GM19351 (cell line): ENCODE results near the gene FLNC.

ENCODE experiments used
- ATAC-seq: cut with Tn5 transposase; IDR thresholded peaks from one replicate; pipeline ENCODE4 v1.9.1; 2021; ENCODE audit warnings: mild to moderate bottlenecking, moderate library complexity; ENCODE audit not compliant: unreplicated experiment

FLNC gene

GRCh38 chr7:128830231-128831177 is at the start of gene FLNC:
FLNC (plus strand) TSS chr7:128830406; CDS start chr7:128830638, 232 bp downstream.
- no peak for ATAC-seq

DNA sequence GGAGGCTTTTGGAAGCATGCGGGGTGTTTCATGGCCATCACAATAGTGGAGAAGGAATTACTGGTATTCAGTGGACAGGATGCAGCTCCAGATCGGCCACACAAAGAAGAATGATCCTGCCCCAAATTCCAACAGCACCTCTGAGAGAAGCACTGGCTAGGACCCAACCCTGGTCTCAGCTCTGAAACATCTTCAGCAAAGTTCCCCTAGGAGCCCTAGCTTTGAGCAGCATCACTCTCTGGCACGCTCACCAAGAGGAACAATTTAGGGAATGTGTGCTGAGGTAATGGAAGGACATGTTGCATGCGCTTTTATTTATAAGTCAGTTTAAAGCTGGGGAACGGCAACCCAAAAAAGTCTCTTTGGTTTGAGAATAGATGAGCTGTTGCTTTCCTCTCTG is 49.1 kb upstream of the FLNC start:
- ATAC-seq: no peak

GRCh38 chr7:128781851-128782250 is 48.4 kb upstream of the FLNC start:
- ATAC-seq: no peak

DNA sequence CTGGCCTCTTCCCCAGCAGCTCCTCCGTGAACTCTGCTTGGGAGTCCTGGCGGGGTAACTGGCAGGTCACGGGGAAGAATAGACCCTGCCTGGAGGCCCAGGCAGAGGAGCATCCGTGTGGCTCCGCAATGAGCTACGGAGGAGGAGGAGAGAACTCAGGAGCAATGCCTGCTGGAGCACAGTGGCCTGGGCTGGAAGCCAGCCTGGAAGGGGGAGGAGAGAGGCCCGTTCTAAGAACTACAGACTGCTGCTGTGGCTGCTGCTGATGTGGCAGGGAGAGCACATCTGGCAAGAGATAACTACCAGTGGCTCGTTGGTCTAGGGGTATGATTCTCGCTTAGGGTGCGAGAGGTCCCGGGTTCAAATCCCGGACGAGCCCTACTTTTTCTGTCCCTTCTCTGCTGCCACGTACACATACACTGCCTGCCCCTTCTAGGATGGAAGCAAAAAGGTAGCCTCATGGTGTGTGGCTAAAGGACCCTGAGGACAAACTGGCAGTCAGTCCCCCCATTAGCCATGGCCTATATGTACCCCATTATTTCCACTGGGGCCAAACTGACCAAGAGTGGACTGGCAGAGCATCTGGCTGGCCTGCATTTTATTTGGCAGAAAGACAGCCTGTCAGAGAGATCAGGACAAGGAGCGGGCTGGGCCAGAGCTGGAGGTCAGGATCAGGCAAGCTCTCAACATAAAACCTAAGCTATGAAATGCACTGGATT is 46.9 kb upstream of the FLNC start:
- ATAC-seq: no peak

- no peak for ATAC-seq
Observed at GRCh38 chr7:128785738-128786137, 44.5 kb upstream of the FLNC start.

DNA sequence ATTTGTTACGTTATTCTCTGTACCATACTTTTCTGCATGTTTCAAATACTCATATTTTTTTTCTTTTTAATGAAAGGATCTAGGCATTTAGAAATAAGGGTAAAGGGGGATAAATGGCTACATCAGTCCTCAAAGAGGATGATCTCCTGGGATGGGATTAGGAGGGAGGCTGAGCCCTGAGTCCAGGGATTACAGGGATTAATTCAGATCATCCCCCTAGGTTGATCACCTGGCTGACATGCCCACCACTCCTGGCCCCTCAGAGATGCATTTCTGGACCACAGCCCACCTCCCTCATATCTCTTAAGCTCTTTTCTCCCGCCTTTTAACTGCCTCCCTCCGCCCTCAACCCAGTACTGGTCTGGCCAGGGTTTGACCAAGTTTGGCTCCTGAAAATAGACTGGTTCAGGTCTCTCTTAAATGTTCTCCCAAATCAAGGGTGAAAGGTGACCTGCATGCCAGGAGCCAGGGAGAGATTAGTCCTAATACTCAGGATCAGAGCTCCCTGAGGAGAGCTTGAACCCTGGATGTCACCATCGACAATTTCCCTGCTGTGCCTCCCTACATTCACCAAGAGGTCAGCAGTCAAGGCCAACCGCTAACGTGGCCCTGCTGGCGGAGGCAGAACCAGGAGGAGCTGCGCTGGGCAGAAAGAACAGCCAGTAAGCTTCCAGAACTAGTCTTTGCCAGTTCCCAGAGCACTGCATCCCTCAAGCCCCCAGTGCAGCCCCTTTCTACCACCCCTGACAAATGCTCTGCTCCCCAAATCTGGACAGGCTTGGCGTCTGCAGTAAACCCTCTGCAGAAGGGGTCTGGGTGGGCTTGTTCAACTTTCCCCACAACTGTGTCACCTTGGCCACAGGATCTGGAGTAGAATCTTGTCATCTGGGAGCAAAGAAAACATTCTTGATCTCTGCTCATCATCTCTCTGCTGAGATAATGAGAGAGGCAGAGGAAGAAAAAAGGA is 41.5 kb upstream of the FLNC start:
- no peak for ATAC-seq

DNA sequence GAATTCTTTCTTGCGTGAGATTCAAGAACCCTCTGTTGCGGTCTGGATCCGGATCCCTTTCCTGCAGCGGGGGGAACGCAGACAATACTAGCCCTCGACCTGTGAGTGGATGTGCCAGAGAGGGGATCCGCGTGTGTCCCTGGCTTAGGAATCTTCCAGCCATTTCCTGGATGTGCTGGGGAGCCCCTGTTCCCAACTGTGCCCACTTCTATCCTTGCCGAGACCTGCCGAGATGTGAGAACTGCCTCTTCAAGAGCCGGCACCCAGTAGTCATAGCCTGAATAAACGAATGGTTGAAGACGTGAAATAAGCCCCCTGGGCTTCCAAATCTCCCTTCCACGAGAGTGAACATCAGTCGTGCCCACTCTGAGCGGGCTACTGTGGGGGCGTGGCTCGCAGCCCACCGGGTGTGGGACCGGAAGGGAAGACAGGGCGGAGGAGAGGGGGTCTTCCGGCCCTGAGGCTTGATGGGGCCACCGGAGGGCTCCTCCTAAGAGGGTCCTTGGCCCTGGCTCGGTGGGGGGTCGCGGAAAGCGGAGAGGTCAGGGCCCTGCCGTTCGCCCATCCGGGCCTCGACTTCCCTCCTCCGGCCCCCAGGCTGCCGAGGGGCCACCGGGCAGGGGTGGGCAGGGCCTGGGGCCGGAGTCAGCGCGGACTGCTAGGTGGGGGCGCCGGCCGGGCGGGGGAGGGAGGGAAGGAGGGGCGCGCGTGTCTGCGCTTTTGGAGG is 39.7 kb upstream of the FLNC start:
- no peak for ATAC-seq

- peak; percentile 80 for ATAC-seq
Observed at GRCh38 chr7:128791121-128791971, 38.9 kb upstream of the FLNC start, which contains the start of gene CCDC136. CCDC136 (plus strand) TSS chr7:128791968; CDS start chr7:128792412, 444 bp downstream.

- no peak for ATAC-seq
Observed at GRCh38 chr7:128791972-128792327, 38.3 kb upstream of the FLNC start.

DNA sequence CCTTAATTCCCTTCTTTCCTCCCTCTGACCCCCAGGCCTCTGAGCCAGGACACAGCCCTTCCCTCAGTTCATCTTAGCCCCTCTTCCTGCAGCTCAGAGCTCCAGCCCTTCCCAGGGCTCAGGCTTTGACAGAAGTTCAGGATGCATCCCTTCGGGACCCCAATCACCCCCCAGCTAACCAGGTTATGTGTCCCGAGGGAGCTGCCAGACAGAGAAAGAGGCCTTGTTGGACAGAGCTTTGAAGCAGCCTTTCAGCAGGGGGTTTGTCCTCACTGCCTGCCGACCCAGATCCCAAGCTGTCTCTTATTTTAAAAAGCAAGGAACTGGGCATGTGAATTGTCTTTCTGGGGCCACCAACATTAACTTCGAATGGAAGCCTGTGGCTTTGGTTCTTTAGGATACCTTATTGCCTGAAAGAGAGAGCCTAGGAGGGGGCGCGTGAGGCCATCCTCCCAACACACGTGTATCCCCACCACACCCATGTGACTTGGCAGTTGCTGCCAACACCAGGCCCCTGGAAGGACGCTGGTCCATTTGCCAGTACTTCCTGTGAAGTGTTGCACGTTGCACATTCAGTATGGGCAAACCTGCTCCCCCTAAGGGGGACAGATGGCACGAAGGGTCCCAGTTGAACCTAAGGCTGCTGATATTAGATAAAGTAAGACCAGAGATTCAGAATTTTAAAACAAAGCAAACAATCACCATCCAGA is 37.6 kb upstream of the FLNC start:
- ATAC-seq: no peak

GRCh38 chr7:128793181-128793547 is 37.0 kb upstream of the FLNC start:
- ATAC-seq: no peak

DNA sequence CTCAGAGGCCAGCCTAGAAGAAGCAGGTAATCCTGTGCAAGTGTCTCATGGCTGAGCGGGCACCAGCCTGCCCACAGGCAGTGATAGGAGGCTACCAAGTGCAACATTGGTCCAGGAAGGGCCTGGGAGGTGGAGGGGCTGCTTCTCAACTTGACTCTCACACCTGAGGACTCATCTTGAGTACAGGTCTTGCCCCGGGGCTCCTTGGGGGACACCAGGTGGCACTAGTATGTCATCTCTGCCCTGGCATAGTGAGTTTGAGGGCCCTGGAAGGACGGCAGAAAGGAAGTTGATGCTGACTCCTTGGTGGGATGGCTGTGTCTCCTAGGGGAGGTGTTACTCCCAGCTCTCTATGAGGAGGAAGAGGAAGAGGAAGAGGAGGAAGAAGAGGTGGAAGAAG is 36.2 kb upstream of the FLNC start:
- no peak for ATAC-seq

DNA sequence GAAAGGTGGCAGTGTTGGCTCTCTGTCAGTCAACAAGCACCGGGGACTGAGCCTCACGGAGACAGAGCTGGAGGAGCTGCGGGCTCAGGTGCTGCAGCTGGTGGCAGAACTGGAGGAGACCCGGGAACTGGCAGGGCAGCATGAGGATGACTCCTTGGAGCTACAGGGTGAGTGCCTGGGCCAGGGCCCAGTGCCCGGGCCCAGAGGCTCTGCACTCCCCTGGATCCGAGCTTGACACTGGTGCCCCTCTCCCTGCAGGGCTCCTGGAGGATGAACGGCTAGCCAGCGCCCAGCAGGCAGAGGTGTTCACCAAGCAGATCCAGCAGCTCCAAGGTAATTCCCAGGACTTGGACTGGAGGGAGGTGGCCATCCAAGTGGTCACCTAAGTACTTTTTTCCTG is 35.8 kb upstream of the FLNC start:
- ATAC-seq: no peak

DNA sequence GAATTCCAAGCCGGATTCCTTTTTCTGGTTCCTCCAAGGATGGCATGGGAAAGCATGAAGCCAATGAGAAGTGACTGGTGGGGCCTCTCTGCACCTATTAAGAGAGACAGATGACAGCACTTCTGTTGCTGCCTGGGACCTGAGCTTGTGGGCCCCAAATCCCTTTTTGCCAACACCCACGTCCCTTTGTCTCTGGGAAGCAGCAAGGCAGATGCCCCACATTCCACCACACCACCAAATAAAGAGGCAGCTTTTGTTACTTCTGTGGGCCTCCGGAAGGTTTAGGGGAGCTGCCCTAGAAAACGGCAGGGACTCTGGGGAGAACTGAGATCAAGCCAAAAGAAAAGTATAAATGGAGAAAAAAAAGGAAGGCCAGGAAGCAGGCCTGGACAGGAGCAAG is 35.1 kb upstream of the FLNC start:
- ATAC-seq: no peak

DNA sequence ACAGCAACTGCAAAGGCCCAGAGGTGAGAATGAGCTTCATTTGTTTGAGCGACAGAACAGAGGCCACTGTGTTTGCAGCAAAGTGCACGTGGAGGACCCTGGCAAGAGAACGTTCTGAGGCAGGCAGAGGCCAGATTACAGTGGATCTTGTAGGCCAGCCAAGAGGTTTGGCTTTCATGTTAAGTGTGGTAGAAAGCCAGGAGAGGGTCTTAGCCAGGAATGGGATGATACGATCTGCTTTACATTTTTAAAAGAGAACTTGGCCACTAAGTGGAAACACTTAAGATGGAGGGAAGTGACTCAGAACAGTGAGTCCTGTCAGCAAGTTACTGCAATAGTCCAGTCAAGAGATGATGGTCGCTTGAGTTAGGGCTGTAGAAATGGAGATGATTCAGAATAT is 33.9 kb upstream of the FLNC start:
- no peak for ATAC-seq

- no peak for ATAC-seq
Observed at GRCh38 chr7:128799451-128799850, 30.8 kb upstream of the FLNC start.

DNA sequence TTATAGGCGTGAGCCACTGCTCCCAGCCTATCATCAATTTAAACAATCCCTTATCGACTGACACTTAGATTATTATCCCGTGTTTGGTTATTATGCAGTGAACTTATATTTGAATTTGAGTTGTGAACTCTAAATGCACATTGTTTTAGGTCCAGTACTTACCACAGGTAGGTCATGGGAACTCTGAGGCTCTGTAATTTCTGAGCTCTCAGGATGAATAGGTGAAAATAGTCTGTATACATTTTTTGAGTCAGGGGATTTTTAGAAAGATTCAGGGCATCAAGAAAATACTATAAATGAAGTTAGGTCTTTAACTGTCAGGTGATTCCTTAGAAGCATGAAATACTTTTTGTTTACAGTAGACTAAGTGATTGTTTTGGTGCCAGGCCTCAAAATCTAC is 29.6 kb upstream of the FLNC start:
- ATAC-seq: no peak

DNA sequence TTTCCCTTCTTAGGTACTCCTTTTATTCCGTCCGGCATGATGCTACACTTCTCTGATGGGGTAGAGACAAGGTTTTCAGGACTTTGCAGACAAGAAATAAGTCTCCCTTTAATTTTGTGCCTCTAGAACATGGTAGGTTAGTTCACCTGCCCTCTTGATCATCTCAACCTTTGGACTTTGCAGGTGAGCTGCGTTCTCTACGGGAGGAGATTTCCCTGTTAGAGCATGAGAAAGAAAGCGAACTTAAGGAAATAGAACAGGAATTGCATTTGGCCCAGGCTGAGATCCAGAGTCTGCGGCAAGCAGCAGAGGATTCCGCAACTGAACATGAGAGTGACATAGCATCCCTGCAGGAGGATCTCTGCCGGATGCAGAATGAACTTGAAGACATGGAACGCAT is 29.2 kb upstream of the FLNC start:
- ATAC-seq: no peak
